H9 (cell line): ENCODE results near the gene UBE2E3. TPM values are rescaled to one million over a fixed set of nuclear protein-coding genes. Genes with fewer than 3 reads are reported as not detected.

Source experiments
- DNase-seq: peaks from one replicate; pipeline ENCODE4 v3.0.0-alpha.2; 2017
- H2AFZ ChIP-seq: one replicate; pipeline ENCODE4 v1.6.1; 2013; ENCODE audit warnings: mild to moderate bottlenecking, low read length, control low read depth, moderate library complexity
- H2AK5ac ChIP-seq: 2 replicates; pipeline ENCODE4 v1.6.1; 2013; ENCODE audit warnings: low read length, control low read depth, mixed read lengths; ENCODE audit not compliant: insufficient read length
- H2BK120ac ChIP-seq: one replicate; pipeline ENCODE4 v1.6.1; 2013; ENCODE audit warnings: low read depth, mild to moderate bottlenecking, low read length, control low read depth, inconsistent platforms; ENCODE audit not compliant: poor library complexity, severe bottlenecking
- H2BK12ac ChIP-seq: 2 replicates; pipeline ENCODE4 v1.6.1; 2013; ENCODE audit warnings: low read length, control low read depth, mixed read lengths, low read depth; ENCODE audit not compliant: insufficient read length
- H2BK15ac ChIP-seq: 2 replicates; pipeline ENCODE4 v1.6.1; 2013; ENCODE audit warnings: low read depth, low read length, control low read depth
- H2BK20ac ChIP-seq: one replicate; pipeline ENCODE4 v1.6.1; 2013; ENCODE audit warnings: low read depth, mild to moderate bottlenecking, low read length, control low read depth, inconsistent platforms; ENCODE audit not compliant: poor library complexity, severe bottlenecking
- H2BK5ac ChIP-seq: 2 replicates; pipeline ENCODE4 v1.6.1; 2013; ENCODE audit warnings: low read length, control low read depth, mixed read lengths; ENCODE audit not compliant: insufficient read length
- H3K14ac ChIP-seq: 2 replicates; pipeline ENCODE4 v1.6.1; 2013; ENCODE audit warnings: low read length, control low read depth; ENCODE audit not compliant: insufficient read depth
- H3K18ac ChIP-seq: 2 replicates; pipeline ENCODE4 v1.6.1; 2013; ENCODE audit warnings: low read depth, mild to moderate bottlenecking, mixed read lengths, low read length, control low read depth; ENCODE audit not compliant: insufficient read length
- H3K23ac ChIP-seq: 2 replicates; pipeline ENCODE4 v1.6.1; 2013; ENCODE audit warnings: low read length, control low read depth, mixed read lengths, low read depth; ENCODE audit not compliant: insufficient read length
- H3K23me2 ChIP-seq: 2 replicates; pipeline ENCODE4 v1.6.1; 2013; ENCODE audit warnings: low read depth, mild to moderate bottlenecking, mixed read lengths, low read length, control low read depth; ENCODE audit not compliant: insufficient read length, poor library complexity, severe bottlenecking
- H3K27ac ChIP-seq: 2 replicates; pipeline ENCODE4 v1.5.1; 2013; ENCODE audit warnings: low read length, control low read depth, mixed read lengths, low read depth; ENCODE audit not compliant: insufficient read length
- H3K27me3 ChIP-seq: 2 replicates; pipeline ENCODE4 v1.6.1; 2013; ENCODE audit warnings: low read length, control low read depth, inconsistent platforms; ENCODE audit not compliant: insufficient read depth
- H3K4ac ChIP-seq: 2 replicates; pipeline ENCODE4 v1.6.1; 2013; ENCODE audit warnings: low read depth, mild to moderate bottlenecking, control low read depth, inconsistent platforms, low read length, moderate library complexity
- H3K4me1 ChIP-seq: 2 replicates; pipeline ENCODE4 v1.6.1; 2013; ENCODE audit warnings: low read length, control low read depth, inconsistent platforms; ENCODE audit not compliant: insufficient read depth
- H3K4me2 ChIP-seq: 2 replicates; pipeline ENCODE4 v1.6.1; 2013; ENCODE audit warnings: low read length, control low read depth, mixed read lengths; ENCODE audit not compliant: insufficient read length, insufficient read depth
- H3K56ac ChIP-seq: 2 replicates; pipeline ENCODE4 v1.6.1; 2013; ENCODE audit warnings: low read depth, mild to moderate bottlenecking, mixed read lengths, low read length, control low read depth; ENCODE audit not compliant: insufficient read length
- H3K79me1 ChIP-seq: 2 replicates; pipeline ENCODE4 v1.6.1; 2013; ENCODE audit warnings: low read depth, mild to moderate bottlenecking, moderate library complexity, low read length, control low read depth, inconsistent platforms; ENCODE audit not compliant: insufficient read depth, poor library complexity, severe bottlenecking
- H3K79me2 ChIP-seq: 2 replicates; pipeline ENCODE4 v1.6.1; 2013; ENCODE audit warnings: low read length, control low read depth, inconsistent platforms; ENCODE audit not compliant: insufficient read depth
- H3K9ac ChIP-seq: 2 replicates; pipeline ENCODE4 v1.6.1; 2013; ENCODE audit warnings: low read length, control low read depth, mixed read lengths; ENCODE audit not compliant: insufficient read length; ENCODE audit errors: extremely low read depth
- H3K9me3 ChIP-seq: one replicate; pipeline ENCODE4 v1.6.1; 2013; ENCODE audit warnings: low read depth, low read length, inconsistent platforms; ENCODE audit not compliant: control insufficient read depth
- H3T11ph ChIP-seq: one replicate; pipeline ENCODE4 v1.6.1; 2013; ENCODE audit warnings: mild to moderate bottlenecking, low read length, control low read depth, inconsistent platforms
- H4K20me1 ChIP-seq: one replicate; pipeline ENCODE4 v1.6.1; 2013; ENCODE audit not compliant: control insufficient read depth, insufficient read length, insufficient read depth
- H4K5ac ChIP-seq: 2 replicates; pipeline ENCODE4 v1.6.1; 2013; ENCODE audit warnings: low read depth, mild to moderate bottlenecking, mixed read lengths, low read length, control low read depth; ENCODE audit not compliant: insufficient read length
- H4K8ac ChIP-seq: replicated peaks from 2 replicates; pipeline ENCODE4 v1.6.1; 2013; ENCODE audit warnings: low read length, control low read depth, mixed read lengths, low read depth; ENCODE audit not compliant: insufficient read length
- H4K91ac ChIP-seq: 2 replicates; pipeline ENCODE4 v1.6.1; 2013; ENCODE audit warnings: low read depth, mild to moderate bottlenecking, moderate library complexity, mixed read lengths, low read length, control low read depth; ENCODE audit not compliant: insufficient read length
- H3K27ac Mint-ChIP-seq, 3 experiments: 2 replicates in 2 of 3; 3 replicates in 1 of 3; pipeline ENCODE4 v1.8.0; 2020 to 2021; ENCODE audit warnings: mixed read lengths in 3 of 3, mild to moderate bottlenecking in 1 of 3, moderate library complexity in 1 of 3
- H3K27me3 Mint-ChIP-seq: 2 replicates; pipeline ENCODE4 v1.8.0; 2021; ENCODE audit warnings: low read depth, mild to moderate bottlenecking, moderate library complexity, mixed read lengths
- H3K36me3 Mint-ChIP-seq, 3 experiments: 2 replicates in 2 of 3; 3 replicates in 1 of 3; pipeline ENCODE4 v1.8.0; 2020 to 2021; ENCODE audit warnings: low read depth in 3 of 3, mixed read lengths in 3 of 3; ENCODE audit not compliant: insufficient read depth in 1 of 3
- H3K4me1 Mint-ChIP-seq, 2 experiments: 2 replicates each; pipeline ENCODE4 v1.8.0; 2020; ENCODE audit warnings: mixed read lengths in 2 of 2
- H3K4me3 Mint-ChIP-seq, 2 experiments: 2 replicates in 1 of 2; 3 replicates in 1 of 2; pipeline ENCODE4 v1.8.0; 2020 to 2021; ENCODE audit warnings: mild to moderate bottlenecking in 2 of 2, mixed read lengths in 2 of 2, moderate library complexity in 1 of 2
- H3K9me3 Mint-ChIP-seq, 2 experiments: 2 replicates in 1 of 2; 3 replicates in 1 of 2; pipeline ENCODE4 v1.8.0; 2020; ENCODE audit warnings: mild to moderate bottlenecking in 2 of 2, mixed read lengths in 2 of 2, moderate library complexity in 1 of 2
- CTCF ChIP-seq: fragments of 200-600 bp; sonication (generic); conservative IDR thresholded peaks from 3 replicates; pipeline ENCODE4 v1.8.0; 2021; ENCODE audit warnings: antibody characterized with exemption, mild to moderate bottlenecking
- WGBS: extraction: QIAGEN DNeasy Blood & Tissue Kit; methylation state at CpG from one replicate; pipeline ENCODE4 v1.1.7; 2013; ENCODE audit warnings: missing lambda C conversion rate, low lambda C conversion rate, mixed read lengths; ENCODE audit not compliant: insufficient read length; ENCODE audit errors: extremely low coverage; 5-methylcytosine and 5-hydroxymethylcytosine counted together
- total RNA-seq: library from RNA; stranded (reverse); gene quantifications from 2 replicates; pipeline ENCODE4 v1.2.1, GENCODE V29; 2021

Gene UBE2E3
- total RNA-seq, 1 experiment from 2014 or later = 89.1 TPM

DNA sequence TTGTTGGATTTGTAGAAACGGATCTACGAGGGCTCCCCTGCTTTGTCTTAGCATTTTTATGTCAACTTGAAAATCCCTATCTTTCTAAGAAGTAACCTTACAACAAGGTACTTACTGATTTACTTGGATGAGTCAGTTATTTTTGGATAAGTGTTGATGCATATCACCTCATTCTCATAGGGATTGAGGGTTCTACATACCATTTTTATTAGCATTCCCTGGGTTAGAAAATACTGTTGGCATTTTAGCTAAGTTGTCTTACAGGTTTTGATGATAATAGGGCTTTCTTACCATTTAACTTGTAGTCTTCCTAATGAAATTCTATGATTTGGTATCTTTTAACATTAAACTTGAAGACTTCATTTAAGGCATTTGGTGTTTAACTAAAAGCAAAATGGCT is 125.2 kb downstream of the UBE2E3 start:
- no peak overlapping the region for H4K5ac ChIP-seq
- Mint-ChIP-seq H3K4me3 (no peak overlapping the region), H3K27ac (no peak overlapping the region), H3K36me3 (no peaks in the 10 kb centered on the region), H3K27me3 (no peaks in the 10 kb centered on the region), H3K9me3 (no peaks in the 10 kb centered on the region), H3K4me1 (peaks cover 19 to 21% of the 10 kb centered on the region in 2 experiments)
- no peak overlapping the region for H2BK5ac ChIP-seq
- H3K18ac ChIP-seq = no peak overlapping the region
- H2BK15ac ChIP-seq = no peak overlapping the region
- H3K14ac ChIP-seq = no peak overlapping the region
- no peak for TF ChIP-seq CTCF
- H3K23ac ChIP-seq = no peak overlapping the region
- WGBS = no CpG with 5 or more reads among the region's 2 CpGs
- H2BK20ac ChIP-seq = no peak overlapping the region
- H3T11ph ChIP-seq = no peak overlapping the region
- H3K4ac ChIP-seq = no peak overlapping the region
- no peak overlapping the region for H2BK120ac ChIP-seq
- no peak overlapping the region for H3K56ac ChIP-seq
- H3K27me3 ChIP-seq = no peaks in the 10 kb centered on the region
- H2BK12ac ChIP-seq = no peak overlapping the region
- H2AFZ ChIP-seq = no peak overlapping the region
- H3K9ac ChIP-seq = no peak overlapping the region
- no peak for DNase-seq
- H3K9me3 ChIP-seq = no peaks in the 10 kb centered on the region
- no peak overlapping the region for H2AK5ac ChIP-seq
- peaks cover 5% of the 10 kb centered on the region; the same call in 1 of the 2 replicates for H3K4me1 ChIP-seq
- no peaks in the 10 kb centered on the region for H3K23me2 ChIP-seq
- no peak overlapping the region for H4K8ac ChIP-seq
- no peak overlapping the region for H3K27ac ChIP-seq
- H3K4me2 ChIP-seq = no peak overlapping the region
- H4K91ac ChIP-seq = no peak overlapping the region
- H4K20me1 ChIP-seq = no peaks in the 10 kb centered on the region
- H3K79me2 ChIP-seq = no peaks in the 10 kb centered on the region
- H3K79me1 ChIP-seq = no peaks in the 10 kb centered on the region
